Gastroesophageal sphincter (tissue), 3 donors: ENCODE measurements around the gene OR6K2.

ENCODE experiments used
- CTCF ChIP-seq, 4 experiments: fragments of 200-600 bp in 2 of 4; fragments of 450-650 bp in 2 of 4; sonication (generic) in 1 of 4; IDR thresholded peaks; one replicate each; pipeline ENCODE4 v1.5.1; 2017 to 2019; ENCODE audit warnings: antibody characterized with exemption in 4 of 4, mild to moderate bottlenecking in 2 of 4, moderate library complexity in 2 of 4
- POLR2A ChIP-seq, 2 donors: fragments of 450-650 bp; IDR thresholded peaks; one replicate each; pipeline ENCODE4 v1.6.1; 2017; ENCODE audit warnings: antibody characterized with exemption in 2 of 2, mild to moderate bottlenecking in 2 of 2, moderate library complexity in 1 of 2

- no peak for TF ChIP-seq CTCF (IDR thresholded peaks at IDR 0.05)
- TF ChIP-seq POLR2A (IDR thresholded peaks at IDR 0.05), result no peak
Measured at GRCh38 chr1:158679289-158679688, 21.2 kb downstream of the OR6K2 start.
